CD4-positive, alpha-beta T cell (primary cell): ENCODE results near the gene CNNM2. TPM values are rescaled to one million over a fixed set of nuclear protein-coding genes. Genes with fewer than 3 reads are reported as not detected.
"Not testable (repeated sequence)": the region's sequence is repeated elsewhere in the genome, so short reads cannot be mapped to it uniquely, and the experiment has no call there.

ENCODE experiments used
- ATAC-seq: fragments of 200-7000 bp; cut with Tn5 transposase; one replicate; pipeline ENCODE4 v1.10.0; 2022; ENCODE audit warnings: mild to moderate bottlenecking; ENCODE audit not compliant: poor library complexity
- CTCF ChIA-PET: fragments of 350-600 bp; sonication (Branson Sonifier 250); formaldehyde crosslinking; loops from one replicate; lab custom pipeline; 2021; ENCODE audit warnings: antibody characterized with exemption, inconsistent platforms; lab: Charles Lee
- POLR2A ChIA-PET: fragments of 350-600 bp; sonication (Branson Sonifier 250); formaldehyde crosslinking; loops from one replicate; lab custom pipeline; 2021; ENCODE audit warnings: antibody characterized with exemption, inconsistent platforms; lab: Charles Lee
- DNase-seq, 14 experiments: peaks; one replicate each; pipeline ENCODE4 v3.0.0-alpha.2; 2013 to 2020; ENCODE audit warnings: mixed read lengths in 2 of 14
- H3K27ac ChIP-seq, 2 donors: one replicate each; pipeline versions ENCODE4 v1.5.1 to v1.7.0; 2013; ENCODE audit warnings: low read length in 2 of 2, low read depth in 1 of 2, mild to moderate bottlenecking in 1 of 2
- H3K27me3 ChIP-seq, 2 experiments: 1 replicate in 1 of 2; 2 replicates in 1 of 2; pipeline versions ENCODE4 v1.6.1 to v1.7.0; 2013; ENCODE audit warnings: low read length in 2 of 2, control low read depth in 1 of 2, mild to moderate bottlenecking in 1 of 2, moderate library complexity in 1 of 2; ENCODE audit not compliant: insufficient read depth in 2 of 2, control insufficient read depth in 1 of 2
- H3K36me3 ChIP-seq: one replicate; pipeline ENCODE4 v1.6.1; 2013; ENCODE audit warnings: low read length, control low read depth; ENCODE audit not compliant: insufficient read depth
- H3K4me1 ChIP-seq: one replicate; pipeline ENCODE4 v1.6.1; 2013; ENCODE audit warnings: low read length, control low read depth; ENCODE audit not compliant: insufficient read depth
- H3K4me3 ChIP-seq: one replicate; pipeline ENCODE4 v1.5.1; 2013; ENCODE audit warnings: mild to moderate bottlenecking, low read length, moderate library complexity
- H3K9me3 ChIP-seq, 2 experiments: 1 replicate in 1 of 2; 2 replicates in 1 of 2; pipeline versions ENCODE4 v1.6.1 to v1.7.0; 2013; ENCODE audit warnings: low read length in 2 of 2, mild to moderate bottlenecking in 2 of 2, control low read depth in 1 of 2, moderate library complexity in 1 of 2; ENCODE audit not compliant: control insufficient read depth in 1 of 2, insufficient read depth in 1 of 2
- H3K27ac Mint-ChIP-seq: one replicate; pipeline ENCODE4 v1.8.0; 2020; ENCODE audit warnings: mixed read lengths
- H3K27me3 Mint-ChIP-seq: one replicate; pipeline ENCODE4 v1.8.0; 2021; ENCODE audit warnings: mixed read lengths
- H3K36me3 Mint-ChIP-seq: one replicate; pipeline ENCODE4 v1.8.0; 2021; ENCODE audit warnings: low read depth, mixed read lengths
- H3K4me1 Mint-ChIP-seq: one replicate; pipeline ENCODE4 v1.8.0; 2021; ENCODE audit warnings: low read depth, mixed read lengths
- H3K4me3 Mint-ChIP-seq: one replicate; pipeline ENCODE4 v1.8.0; 2020; ENCODE audit warnings: mild to moderate bottlenecking, mixed read lengths
- H3K9me3 Mint-ChIP-seq: one replicate; pipeline ENCODE4 v1.8.0; 2020; ENCODE audit warnings: mixed read lengths
- intact Hi-C, 2 experiments: fragments of 100-400 bp; cut with DNase I in 1 of 2; cut with micrococcal nuclease in 1 of 2; formaldehyde crosslinking; loops; one replicate each; pipeline versions ENCODE4 v1.15.1 to v1.9.0; 2023 to 2025; cut with DNase I, micrococcal nuclease
- total RNA-seq, 174 experiments: library from RNA in 2 of 174; stranded (reverse) in 2 of 174; gene quantifications; one replicate each; pipeline ENCODE4 v1.2.3 and lab custom pipeline; 2021 to 2026
- TF ChIP-seq, protein P1 (sequence below): fragments of 200-600 bp; IDR thresholded peaks from one replicate; pipeline ENCODE4 v1.8.0; 2022; ENCODE audit warnings: antibody characterized with exemption, mild to moderate bottlenecking

The CNNM2 gene
- total RNA-seq, 2 experiments from 2014 or later, result 8.4 to 8.9 TPM

DNA sequence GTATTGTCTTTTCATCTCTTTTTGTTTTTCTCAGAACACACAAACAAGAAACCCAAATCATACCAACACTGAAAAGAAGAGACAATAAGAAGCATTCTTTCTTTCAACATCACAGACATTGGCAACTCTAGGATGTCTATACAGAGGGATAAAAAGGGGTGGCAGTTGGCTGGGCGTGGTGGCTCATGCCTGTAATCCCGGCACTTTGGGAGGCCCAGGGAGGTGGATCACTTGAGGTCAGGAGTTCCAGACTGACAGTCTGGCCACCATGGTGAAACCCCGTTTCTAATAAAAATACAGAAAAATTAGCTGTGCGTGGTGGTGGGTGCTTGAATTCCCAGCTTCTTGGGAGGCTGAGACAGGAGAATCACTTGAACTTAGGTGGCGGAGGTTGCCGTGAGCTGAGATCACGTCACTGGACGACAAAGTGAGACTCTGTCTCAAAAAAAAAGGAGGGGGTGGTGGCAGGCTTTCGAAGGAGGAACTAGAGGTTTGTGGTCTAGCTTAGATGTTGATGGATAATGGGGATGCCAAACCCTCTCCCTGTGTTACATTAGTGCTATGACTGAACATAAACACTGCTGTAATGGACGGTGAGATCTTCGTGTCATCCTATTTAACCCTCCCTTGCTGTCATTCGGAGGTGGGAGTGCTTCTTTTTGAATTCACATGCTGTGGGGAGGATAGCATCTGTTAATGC is 9.4 kb downstream of the CNNM2 start:
- DNase-seq (peak in 3 of 14 experiments; percentile 7 to 31 (median 14)), ATAC-seq (peak; percentile 44)
- intact Hi-C loops, result no loop called here
- H3K27ac ChIP-seq, result no peak overlapping the region
- Mint-ChIP-seq H3K36me3 (peaks cover 24% of the 10 kb centered on the region), H3K27ac (no peak overlapping the region), H3K4me1 (peaks cover 27% of the 10 kb centered on the region), H3K9me3 (no peaks in the 10 kb centered on the region), H3K4me3 (no peak overlapping the region), H3K27me3 (no peaks in the 10 kb centered on the region)
- H3K9me3 ChIP-seq, result no peaks in the 10 kb centered on the region
- peaks cover 2% of the 10 kb centered on the region for H3K36me3 ChIP-seq
- POLR2A ChIA-PET, result interaction anchor here (0.6 kb wide), 1 partner anchor 9 kb away, joined by 3 read pairs; the partner anchor contains the start of gene CNNM2
- no peaks in the 10 kb centered on the region for H3K4me1 ChIP-seq
- H3K27me3 ChIP-seq, result no peaks in the 10 kb centered on the region
- H3K4me3 ChIP-seq, result no peak overlapping the region
- CTCF ChIA-PET, result no interaction called here
- TF ChIP-seq, protein P1, sequence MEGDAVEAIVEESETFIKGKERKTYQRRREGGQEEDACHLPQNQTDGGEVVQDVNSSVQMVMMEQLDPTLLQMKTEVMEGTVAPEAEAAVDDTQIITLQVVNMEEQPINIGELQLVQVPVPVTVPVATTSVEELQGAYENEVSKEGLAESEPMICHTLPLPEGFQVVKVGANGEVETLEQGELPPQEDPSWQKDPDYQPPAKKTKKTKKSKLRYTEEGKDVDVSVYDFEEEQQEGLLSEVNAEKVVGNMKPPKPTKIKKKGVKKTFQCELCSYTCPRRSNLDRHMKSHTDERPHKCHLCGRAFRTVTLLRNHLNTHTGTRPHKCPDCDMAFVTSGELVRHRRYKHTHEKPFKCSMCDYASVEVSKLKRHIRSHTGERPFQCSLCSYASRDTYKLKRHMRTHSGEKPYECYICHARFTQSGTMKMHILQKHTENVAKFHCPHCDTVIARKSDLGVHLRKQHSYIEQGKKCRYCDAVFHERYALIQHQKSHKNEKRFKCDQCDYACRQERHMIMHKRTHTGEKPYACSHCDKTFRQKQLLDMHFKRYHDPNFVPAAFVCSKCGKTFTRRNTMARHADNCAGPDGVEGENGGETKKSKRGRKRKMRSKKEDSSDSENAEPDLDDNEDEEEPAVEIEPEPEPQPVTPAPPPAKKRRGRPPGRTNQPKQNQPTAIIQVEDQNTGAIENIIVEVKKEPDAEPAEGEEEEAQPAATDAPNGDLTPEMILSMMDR, result no peak

DNA sequence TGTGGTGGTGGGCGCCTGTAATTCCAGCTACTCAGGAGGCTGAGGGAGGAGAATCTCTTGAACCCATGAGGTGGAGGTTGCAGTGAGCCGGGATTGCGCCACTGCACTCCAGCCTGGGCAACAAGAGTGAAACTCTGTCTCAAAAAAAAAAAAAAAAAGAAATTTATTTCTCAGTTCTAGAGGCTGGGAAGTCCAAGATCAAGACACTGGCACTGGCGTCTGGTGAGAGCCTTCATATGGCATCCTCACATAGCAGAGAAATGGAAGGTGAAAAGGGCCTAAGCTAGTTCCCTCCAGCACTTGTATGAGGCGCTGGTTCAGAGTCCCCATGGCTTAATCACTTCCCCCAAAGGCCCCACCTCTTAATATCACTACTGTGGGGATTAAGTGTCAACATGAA is 10.3 kb downstream of the CNNM2 start:
- ATAC-seq, result not testable (repeated sequence)

DNA sequence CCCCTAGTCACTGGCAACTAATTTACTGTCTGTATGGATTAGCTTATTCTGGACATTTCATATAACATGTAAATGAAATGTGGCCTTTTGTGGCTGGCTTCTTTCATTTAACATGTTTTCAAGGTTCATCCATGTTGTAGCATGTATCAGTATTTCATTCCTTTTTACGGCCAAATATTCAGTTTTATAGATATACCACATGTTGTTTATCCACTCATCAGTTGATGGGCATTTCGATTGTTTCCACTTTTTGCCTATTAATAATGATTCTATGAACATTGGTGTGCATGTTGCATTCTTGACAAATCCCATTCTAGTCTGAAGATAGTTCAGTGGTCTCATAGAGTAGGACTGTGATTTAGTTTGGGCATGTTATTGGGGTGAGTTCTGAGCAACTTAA is 12.6 kb downstream of the CNNM2 start:
- TF ChIP-seq, protein P1, result no peak
- Histone ChIP-seq H3K9me3 (no peaks in the 10 kb centered on the region), H3K4me1 (peaks cover 3% of the 10 kb centered on the region), H3K27ac (no peak overlapping the region), H3K36me3 (peaks cover 2% of the 10 kb centered on the region), H3K4me3 (no peak overlapping the region), H3K27me3 (no peaks in the 10 kb centered on the region)
- Mint-ChIP-seq H3K36me3 (peaks cover 20% of the 10 kb centered on the region), H3K27ac (no peak overlapping the region), H3K4me1 (peaks cover under 1% of the 10 kb centered on the region), H3K9me3 (no peaks in the 10 kb centered on the region), H3K4me3 (no peak overlapping the region), H3K27me3 (no peaks in the 10 kb centered on the region)
- POLR2A ChIA-PET, result no interaction called here
- intact Hi-C loops, result no loop called here
- DNase-seq (no peak), ATAC-seq (no peak)
- CTCF ChIA-PET, result interaction anchor here (1.6 kb wide), 1 partner anchor 13 kb away, joined by 7 read pairs; the partner anchor contains the start of gene CNNM2

More for the DNA sequence above, 10.3 kb downstream of the CNNM2 start:
- peaks cover 24% of the 10 kb centered on the region for H3K36me3 Mint-ChIP-seq
- H3K27me3 ChIP-seq, H3K36me3 ChIP-seq, intact Hi-C loops, H3K27me3 Mint-ChIP-seq, H3K9me3 Mint-ChIP-seq, H3K9me3 ChIP-seq, POLR2A ChIA-PET, H3K4me1 ChIP-seq, H3K27ac ChIP-seq, DNase-seq, CTCF ChIA-PET, H3K27ac Mint-ChIP-seq, H3K4me3 Mint-ChIP-seq, H3K4me3 ChIP-seq: not testable (repeated sequence)
- H3K4me1 Mint-ChIP-seq, result peaks cover 17% of the 10 kb centered on the region
